Measurements from ENCODE around the gene SLC30A4.

The SLC30A4 gene

DNA sequence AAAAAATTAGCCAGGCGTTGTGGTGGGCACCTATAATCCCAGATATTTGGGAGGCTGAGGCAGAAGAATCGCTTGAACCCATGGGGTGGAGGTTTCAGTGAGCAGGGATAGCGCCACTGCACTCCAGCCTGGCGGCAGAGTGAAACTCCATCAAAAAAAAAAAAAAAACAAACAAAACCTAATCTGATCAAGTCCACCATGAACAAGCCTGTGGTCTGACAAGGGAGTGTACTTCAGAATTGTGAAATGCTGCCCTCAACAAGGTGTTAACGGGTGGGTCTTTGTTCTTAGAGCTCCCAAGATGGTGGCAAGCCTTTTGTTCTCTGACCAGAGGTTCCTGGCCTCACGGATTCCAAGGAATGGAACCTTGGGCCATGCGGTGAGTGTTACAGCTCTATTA lies 24.2 kb upstream of the SLC30A4 start:
- no peaks in the 10 kb centered on the region for H3K9me3 ChIP-seq (ENCODE audit: control extremely low read depth in 1 of 5, control insufficient read depth in 4 of 5, insufficient read depth in 2 of 5, low read depth in 1 of 5, low read length in 4 of 5)
- H3K27ac ChIP-seq (ENCODE audit: insufficient read depth in 1 of 2, low read depth in 1 of 2, low read length in 2 of 2, poor library complexity in 1 of 2, severe bottlenecking in 2 of 2) = no peak overlapping the region
- POLR2A ChIA-PET = no interaction called here

DNA sequence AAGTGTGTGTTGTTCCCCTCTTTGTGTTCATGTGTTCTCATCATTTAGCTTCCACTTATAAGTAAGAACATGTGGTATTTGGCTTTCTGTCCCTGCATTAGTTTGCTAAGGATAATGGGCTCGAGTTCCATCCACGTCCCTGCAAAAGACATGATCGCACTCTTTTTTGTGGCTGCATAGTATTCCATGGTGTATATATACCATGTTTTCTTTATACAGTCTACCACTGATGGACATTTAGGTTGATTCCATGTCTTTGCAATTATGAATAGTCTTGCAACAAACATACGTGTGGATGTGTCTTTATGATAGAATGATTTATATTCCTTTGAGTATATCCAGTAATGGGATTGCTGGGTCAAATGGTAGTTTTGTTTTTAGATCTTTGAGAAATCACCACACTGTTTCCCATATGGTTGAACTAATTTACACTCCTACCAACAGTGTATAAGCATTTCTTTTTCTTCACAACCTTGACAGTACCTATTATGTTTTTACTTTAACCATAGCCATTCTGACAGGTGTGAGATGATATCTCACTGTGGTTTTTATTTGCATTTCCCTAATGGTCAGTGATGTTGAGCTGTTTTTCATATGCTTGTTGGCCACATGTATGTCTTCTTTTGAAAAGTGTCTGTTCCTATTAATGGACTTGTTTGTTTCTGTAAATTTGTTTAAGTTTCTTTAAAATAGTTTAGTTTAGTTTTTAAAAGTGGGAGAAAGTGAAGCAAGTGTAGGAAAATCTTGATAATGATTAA lies 21.9 kb upstream of the SLC30A4 start:
- no peaks in the 10 kb centered on the region for H3K36me3 ChIP-seq (ENCODE audit: control insufficient read depth in 4 of 4, insufficient read depth in 4 of 4, low read length in 3 of 4)
- DNase-seq = no peak
- no CpG with 5 or more reads among the region's 4 CpGs for WGBS (ENCODE audit: insufficient coverage)
- CTCF ChIA-PET = no interaction called here
- no peaks in the 10 kb centered on the region for H3K4me1 ChIP-seq (ENCODE audit: control extremely low read depth in 1 of 4, control insufficient read depth in 4 of 4, insufficient read depth in 4 of 4, low read length in 3 of 4)
- H3K4me3 ChIP-seq (ENCODE audit: control insufficient read depth in 1 of 7, extremely low read depth in 1 of 7, insufficient read depth in 4 of 7, low read depth in 2 of 7, low read length in 6 of 7) = no peak overlapping the region
- H3K9me3 ChIP-seq (ENCODE audit: control extremely low read depth in 1 of 5, control insufficient read depth in 4 of 5, insufficient read depth in 2 of 5, low read depth in 1 of 5, low read length in 4 of 5) = no peaks in the 10 kb centered on the region
- peaks cover 0 to 6% (median 3%) of the 10 kb centered on the region in 5 experiments for H3K27me3 ChIP-seq (replicated peaks in 2 of 5; ENCODE audit: control insufficient read depth in 4 of 5, insufficient read depth in 5 of 5, low read length in 4 of 5)
- POLR2A ChIA-PET = no interaction called here
- H3K27ac ChIP-seq (ENCODE audit: insufficient read depth in 1 of 2, low read depth in 1 of 2, low read length in 2 of 2, poor library complexity in 1 of 2, severe bottlenecking in 2 of 2) = no peak overlapping the region

More for the DNA sequence above, 24.2 kb upstream of the SLC30A4 start:
- DNase-seq = no peak
- CTCF ChIA-PET = no interaction called here
- no peak overlapping the region for H3K4me3 ChIP-seq (ENCODE audit: control insufficient read depth in 1 of 7, extremely low read depth in 1 of 7, insufficient read depth in 4 of 7, low read depth in 2 of 7, low read length in 6 of 7)
- H3K36me3 ChIP-seq (ENCODE audit: control insufficient read depth in 4 of 4, insufficient read depth in 4 of 4, low read length in 3 of 4) = no peaks in the 10 kb centered on the region
- H3K27me3 ChIP-seq (replicated peaks in 2 of 5; ENCODE audit: control insufficient read depth in 4 of 5, insufficient read depth in 5 of 5, low read length in 4 of 5) = peaks cover 0 to 8% (median 3%) of the 10 kb centered on the region in 5 experiments
- 94% methylated on average over 3 of the region's 7 CpGs for WGBS (ENCODE audit: insufficient coverage)
- no peaks in the 10 kb centered on the region for H3K4me1 ChIP-seq (ENCODE audit: control extremely low read depth in 1 of 4, control insufficient read depth in 4 of 4, insufficient read depth in 4 of 4, low read length in 3 of 4)

DNA sequence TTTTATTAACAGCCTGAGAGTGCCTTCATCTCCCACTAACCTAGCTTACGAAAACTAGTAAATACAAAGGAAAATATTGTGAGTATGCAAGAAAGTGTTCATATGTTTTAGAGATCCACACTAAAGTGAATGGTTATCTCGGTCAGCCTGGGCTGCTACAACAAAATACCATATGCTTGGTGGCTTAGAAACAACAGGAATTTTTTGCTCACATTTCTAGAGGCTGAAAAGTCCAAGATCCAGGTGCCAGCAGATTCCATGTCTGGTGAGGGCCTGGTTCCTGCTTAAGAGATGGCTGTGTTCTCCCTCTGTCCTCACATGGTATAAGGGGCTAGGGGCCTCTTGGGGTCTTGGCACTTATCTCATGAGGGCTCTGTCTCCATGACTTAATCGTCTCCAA lies 20.5 kb upstream of the SLC30A4 start:
- POLR2A ChIA-PET = no interaction called here
- H3K36me3 ChIP-seq (ENCODE audit: control insufficient read depth in 4 of 4, insufficient read depth in 4 of 4, low read length in 3 of 4) = no peaks in the 10 kb centered on the region
- 92% methylated on average over 1 of the region's 3 CpGs for WGBS (ENCODE audit: insufficient coverage)
- peaks cover 0 to 4% (median 0%) of the 10 kb centered on the region in 5 experiments for H3K27me3 ChIP-seq (replicated peaks in 2 of 5; ENCODE audit: control insufficient read depth in 4 of 5, insufficient read depth in 5 of 5, low read length in 4 of 5)
- H3K4me3 ChIP-seq (ENCODE audit: control insufficient read depth in 1 of 7, extremely low read depth in 1 of 7, insufficient read depth in 4 of 7, low read depth in 2 of 7, low read length in 6 of 7) = no peak overlapping the region
- no peaks in the 10 kb centered on the region for H3K4me1 ChIP-seq (ENCODE audit: control extremely low read depth in 1 of 4, control insufficient read depth in 4 of 4, insufficient read depth in 4 of 4, low read length in 3 of 4)
- no peaks in the 10 kb centered on the region for H3K9me3 ChIP-seq (ENCODE audit: control extremely low read depth in 1 of 5, control insufficient read depth in 4 of 5, insufficient read depth in 2 of 5, low read depth in 1 of 5, low read length in 4 of 5)
- H3K27ac ChIP-seq (ENCODE audit: insufficient read depth in 1 of 2, low read depth in 1 of 2, low read length in 2 of 2, poor library complexity in 1 of 2, severe bottlenecking in 2 of 2) = no peak overlapping the region
- no peak for DNase-seq
- CTCF ChIA-PET = no interaction called here

DNA sequence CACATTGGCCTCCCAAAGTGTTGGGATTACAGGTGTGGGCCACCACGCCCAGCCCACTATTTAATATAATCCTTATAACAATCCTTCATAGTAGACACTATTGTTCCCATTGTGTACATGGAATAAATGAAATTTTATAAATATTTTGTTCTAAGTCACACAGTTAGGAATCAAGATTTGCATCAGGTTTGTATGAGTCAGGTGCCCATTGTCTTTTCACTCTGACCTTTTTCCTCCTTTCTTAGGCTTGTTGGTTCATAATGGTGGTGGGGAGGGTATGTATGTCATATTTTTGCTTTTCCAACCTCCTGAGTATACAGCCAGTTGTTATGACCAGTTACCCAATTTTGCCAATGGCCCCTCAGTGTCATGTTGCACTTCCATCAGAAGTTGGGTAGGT lies 18.0 kb upstream of the SLC30A4 start:
- H3K9me3 ChIP-seq (ENCODE audit: control extremely low read depth in 1 of 5, control insufficient read depth in 4 of 5, insufficient read depth in 2 of 5, low read depth in 1 of 5, low read length in 4 of 5) = no peaks in the 10 kb centered on the region
- WGBS (ENCODE audit: insufficient coverage) = no CpG with 5 or more reads among the region's 1 CpG
- DNase-seq = no peak
- ChIA-PET CTCF (no interaction called here), POLR2A (interaction anchor here (0.7 kb wide), 1 partner anchor 1315 kb away, joined by 4 read pairs; no protein-coding TSS in a partner anchor)
- H3K4me1 ChIP-seq (ENCODE audit: control extremely low read depth in 1 of 4, control insufficient read depth in 4 of 4, insufficient read depth in 4 of 4, low read length in 3 of 4) = no peaks in the 10 kb centered on the region
- H3K27ac ChIP-seq (ENCODE audit: insufficient read depth in 1 of 2, low read depth in 1 of 2, low read length in 2 of 2, poor library complexity in 1 of 2, severe bottlenecking in 2 of 2) = no peak overlapping the region
- H3K27me3 ChIP-seq (replicated peaks in 2 of 5; ENCODE audit: control insufficient read depth in 4 of 5, insufficient read depth in 5 of 5, low read length in 4 of 5) = peaks cover 0 to 2% (median 0%) of the 10 kb centered on the region in 5 experiments
- H3K36me3 ChIP-seq (ENCODE audit: control insufficient read depth in 4 of 4, insufficient read depth in 4 of 4, low read length in 3 of 4) = no peaks in the 10 kb centered on the region
- no peak overlapping the region for H3K4me3 ChIP-seq (ENCODE audit: control insufficient read depth in 1 of 7, extremely low read depth in 1 of 7, insufficient read depth in 4 of 7, low read depth in 2 of 7, low read length in 6 of 7)

DNA sequence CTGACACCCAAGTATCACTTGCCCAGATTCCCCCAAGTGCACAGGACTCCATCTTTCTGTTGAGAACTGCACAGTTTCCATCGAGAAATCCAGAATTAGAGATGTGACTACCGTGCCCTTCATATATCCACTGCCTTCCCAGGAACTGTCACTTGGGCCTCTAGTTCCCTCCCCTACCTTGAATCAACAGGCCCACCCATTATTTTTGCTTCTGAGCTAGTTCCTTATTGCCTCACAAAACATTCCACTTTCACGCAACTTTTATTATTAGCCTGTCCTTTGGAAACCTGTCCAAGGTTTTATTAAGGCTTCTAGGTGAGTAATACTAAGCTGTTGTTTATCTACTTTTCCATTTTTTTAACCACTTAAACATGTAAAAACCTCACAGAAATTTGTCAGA lies 17.1 kb upstream of the SLC30A4 start:
- ChIA-PET CTCF (interaction anchor here (1.0 to 1.5 kb wide), 2 partner anchors 13 to 81 kb away, joined by 3 to 4 read pairs; no protein-coding TSS in a partner anchor), POLR2A (no interaction called here)
- DNase-seq = no peak
- no peaks in the 10 kb centered on the region for H3K4me1 ChIP-seq (ENCODE audit: control extremely low read depth in 1 of 4, control insufficient read depth in 4 of 4, insufficient read depth in 4 of 4, low read length in 3 of 4)
- H3K36me3 ChIP-seq (ENCODE audit: control insufficient read depth in 4 of 4, insufficient read depth in 4 of 4, low read length in 3 of 4) = no peaks in the 10 kb centered on the region
- no peak overlapping the region for H3K4me3 ChIP-seq (ENCODE audit: control insufficient read depth in 1 of 7, extremely low read depth in 1 of 7, insufficient read depth in 4 of 7, low read depth in 2 of 7, low read length in 6 of 7)
- H3K27me3 ChIP-seq (replicated peaks in 2 of 5; ENCODE audit: control insufficient read depth in 4 of 5, insufficient read depth in 5 of 5, low read length in 4 of 5) = peaks cover 0 to 4% (median 0%) of the 10 kb centered on the region in 5 experiments
- H3K27ac ChIP-seq (ENCODE audit: insufficient read depth in 1 of 2, low read depth in 1 of 2, low read length in 2 of 2, poor library complexity in 1 of 2, severe bottlenecking in 2 of 2) = no peak overlapping the region
- 93% methylated on average over 2 of the region's 3 CpGs for WGBS (ENCODE audit: insufficient coverage)
- H3K9me3 ChIP-seq (ENCODE audit: control extremely low read depth in 1 of 5, control insufficient read depth in 4 of 5, insufficient read depth in 2 of 5, low read depth in 1 of 5, low read length in 4 of 5) = no peaks in the 10 kb centered on the region

DNA sequence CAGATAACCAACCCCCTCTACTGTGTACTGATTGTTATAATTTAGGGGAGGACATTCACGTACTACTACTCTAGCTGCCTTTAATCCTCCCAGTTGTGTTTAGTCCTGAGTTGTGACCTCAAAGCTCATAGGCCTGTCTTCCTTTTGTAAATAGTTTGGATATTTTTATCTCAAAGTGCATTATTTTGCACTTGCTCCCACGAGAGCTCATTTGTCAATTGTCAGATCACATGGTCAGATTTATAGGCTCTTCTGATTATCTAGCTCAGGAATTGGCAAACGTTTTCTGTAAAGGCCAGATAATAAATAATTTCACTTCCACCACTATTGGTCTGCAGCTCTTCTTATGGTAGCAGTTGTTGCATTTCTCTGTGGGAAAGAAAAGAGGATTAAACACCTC lies 14.4 kb upstream of the SLC30A4 start:
- Histone ChIP-seq H3K27ac (ENCODE audit: insufficient read depth in 1 of 2, low read depth in 1 of 2, low read length in 2 of 2, poor library complexity in 1 of 2, severe bottlenecking in 2 of 2) (no peak overlapping the region), H3K4me1 (ENCODE audit: control extremely low read depth in 1 of 4, control insufficient read depth in 4 of 4, insufficient read depth in 4 of 4, low read length in 3 of 4) (no peaks in the 10 kb centered on the region), H3K27me3 (replicated peaks in 2 of 5; ENCODE audit: control insufficient read depth in 4 of 5, insufficient read depth in 5 of 5, low read length in 4 of 5) (peaks cover 0 to 7% (median 0%) of the 10 kb centered on the region in 5 experiments), H3K9me3 (ENCODE audit: control extremely low read depth in 1 of 5, control insufficient read depth in 4 of 5, insufficient read depth in 2 of 5, low read depth in 1 of 5, low read length in 4 of 5) (no peaks in the 10 kb centered on the region), H3K36me3 (ENCODE audit: control insufficient read depth in 4 of 4, insufficient read depth in 4 of 4, low read length in 3 of 4) (no peaks in the 10 kb centered on the region), H3K4me3 (ENCODE audit: control insufficient read depth in 1 of 7, extremely low read depth in 1 of 7, insufficient read depth in 4 of 7, low read depth in 2 of 7, low read length in 6 of 7) (no peak overlapping the region)
- DNase-seq = no peak
- WGBS (ENCODE audit: insufficient coverage) = no CpG with 5 or more reads among the region's 3 CpGs
- CTCF ChIA-PET = interaction anchor here (1.3 kb wide), 1 partner anchor 35 kb away, joined by 3 read pairs; no protein-coding TSS in a partner anchor
- POLR2A ChIA-PET = no interaction called here

DNA sequence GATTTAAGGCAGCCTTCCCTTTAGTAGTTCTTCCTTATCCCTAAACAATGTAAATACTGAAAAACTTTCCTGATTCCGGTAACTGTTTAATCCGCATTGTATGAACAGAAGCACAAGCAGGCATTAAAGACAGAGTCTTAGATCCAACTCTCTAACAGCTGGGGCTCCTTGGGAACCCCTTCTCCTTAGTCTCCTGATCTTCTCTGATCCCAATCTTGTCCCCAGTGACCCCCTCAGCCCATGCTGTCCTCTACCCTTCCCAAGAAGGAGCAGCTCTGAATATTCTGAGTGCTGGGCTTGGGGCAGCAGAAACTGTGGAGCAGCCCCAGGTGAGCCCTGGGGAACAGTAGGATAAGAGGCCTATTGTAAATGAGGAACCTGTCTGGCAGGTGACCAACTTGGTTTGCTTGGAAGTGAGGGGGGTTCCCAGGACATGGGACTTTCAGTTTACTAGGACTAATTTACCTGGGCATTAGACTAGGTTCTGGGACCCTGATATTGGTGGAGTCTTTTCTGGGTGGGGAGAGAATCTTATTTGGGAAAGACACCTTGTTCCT lies 13.0 kb upstream of the SLC30A4 start:
- H3K36me3 ChIP-seq (ENCODE audit: control insufficient read depth in 4 of 4, insufficient read depth in 4 of 4, low read length in 3 of 4) = no peaks in the 10 kb centered on the region
- no peak overlapping the region for H3K4me3 ChIP-seq (ENCODE audit: control insufficient read depth in 1 of 7, extremely low read depth in 1 of 7, insufficient read depth in 4 of 7, low read depth in 2 of 7, low read length in 6 of 7)
- 100% methylated on average over 1 of the region's 2 CpGs for WGBS (ENCODE audit: insufficient coverage)
- no peak for DNase-seq
- no peaks in the 10 kb centered on the region for H3K9me3 ChIP-seq (ENCODE audit: control extremely low read depth in 1 of 5, control insufficient read depth in 4 of 5, insufficient read depth in 2 of 5, low read depth in 1 of 5, low read length in 4 of 5)
- peaks cover 0 to 7% (median under 1%) of the 10 kb centered on the region in 5 experiments for H3K27me3 ChIP-seq (replicated peaks in 2 of 5; ENCODE audit: control insufficient read depth in 4 of 5, insufficient read depth in 5 of 5, low read length in 4 of 5)
- H3K27ac ChIP-seq (ENCODE audit: insufficient read depth in 1 of 2, low read depth in 1 of 2, low read length in 2 of 2, poor library complexity in 1 of 2, severe bottlenecking in 2 of 2) = no peak overlapping the region
- POLR2A ChIA-PET = no interaction called here
- H3K4me1 ChIP-seq (ENCODE audit: control extremely low read depth in 1 of 4, control insufficient read depth in 4 of 4, insufficient read depth in 4 of 4, low read length in 3 of 4) = no peaks in the 10 kb centered on the region
- CTCF ChIA-PET = interaction anchor here (1.5 kb wide), 1 partner anchor 11 kb away, joined by 4 read pairs; no protein-coding TSS in a partner anchor

All from common myeloid progenitor, CD34-positive (primary cell).